Prostate gland (tissue), 2 donors: ENCODE data around the gene PRKCQ.

Source experiments
- POLR2A ChIP-seq: fragments of 450-650 bp; IDR thresholded peaks from one replicate; pipeline ENCODE4 v1.6.1; 2016; ENCODE audit warnings: antibody characterized with exemption, mild to moderate bottlenecking
- POLR2AphosphoS5 ChIP-seq: sonication (generic); formaldehyde crosslinking; IDR thresholded peaks from one replicate; pipeline ENCODE4 v1.6.1; 2017; ENCODE audit warnings: antibody characterized with exemption
- TF ChIP-seq, protein P1 (sequence below), 4 experiments: fragments of 200-600 bp in 2 of 4; fragments of 450-650 bp in 2 of 4; sonication (generic) in 2 of 4; IDR thresholded peaks; 1 replicate in 3 of 4; 2 replicates in 1 of 4; pipeline ENCODE4 v1.5.1; 2016 to 2019; ENCODE audit warnings: antibody characterized with exemption in 4 of 4, mild to moderate bottlenecking in 2 of 4, moderate library complexity in 2 of 4

DNA sequence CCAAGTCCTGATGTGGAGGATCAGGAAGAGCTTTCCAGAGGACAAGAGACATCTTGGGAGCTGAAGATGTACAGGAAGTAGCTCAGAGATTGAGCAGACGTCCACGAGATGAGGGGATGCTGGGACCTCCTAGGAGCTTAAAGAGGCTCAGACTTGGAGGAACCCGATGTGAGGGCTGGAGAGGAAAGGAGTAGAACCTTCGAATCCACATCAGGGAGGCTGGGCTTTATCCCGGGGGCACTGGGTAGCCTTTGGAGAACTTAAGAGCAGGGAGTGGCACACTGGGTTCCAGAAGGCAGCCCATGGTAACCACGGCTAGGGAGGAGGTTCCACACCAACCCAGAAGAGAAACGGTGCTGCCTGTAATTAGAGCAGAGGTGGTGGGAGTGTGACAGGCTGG, 10.8 kb downstream of the PRKCQ start:
- TF ChIP-seq POLR2AphosphoS5 (no peak), POLR2A (no peak)
- TF ChIP-seq, protein P1, sequence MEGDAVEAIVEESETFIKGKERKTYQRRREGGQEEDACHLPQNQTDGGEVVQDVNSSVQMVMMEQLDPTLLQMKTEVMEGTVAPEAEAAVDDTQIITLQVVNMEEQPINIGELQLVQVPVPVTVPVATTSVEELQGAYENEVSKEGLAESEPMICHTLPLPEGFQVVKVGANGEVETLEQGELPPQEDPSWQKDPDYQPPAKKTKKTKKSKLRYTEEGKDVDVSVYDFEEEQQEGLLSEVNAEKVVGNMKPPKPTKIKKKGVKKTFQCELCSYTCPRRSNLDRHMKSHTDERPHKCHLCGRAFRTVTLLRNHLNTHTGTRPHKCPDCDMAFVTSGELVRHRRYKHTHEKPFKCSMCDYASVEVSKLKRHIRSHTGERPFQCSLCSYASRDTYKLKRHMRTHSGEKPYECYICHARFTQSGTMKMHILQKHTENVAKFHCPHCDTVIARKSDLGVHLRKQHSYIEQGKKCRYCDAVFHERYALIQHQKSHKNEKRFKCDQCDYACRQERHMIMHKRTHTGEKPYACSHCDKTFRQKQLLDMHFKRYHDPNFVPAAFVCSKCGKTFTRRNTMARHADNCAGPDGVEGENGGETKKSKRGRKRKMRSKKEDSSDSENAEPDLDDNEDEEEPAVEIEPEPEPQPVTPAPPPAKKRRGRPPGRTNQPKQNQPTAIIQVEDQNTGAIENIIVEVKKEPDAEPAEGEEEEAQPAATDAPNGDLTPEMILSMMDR (IDR thresholded peaks at IDR 0.05), result no peak
